Astrocyte (in vitro differentiated cells and primary cell): ENCODE data around the gene WNT16.

ENCODE experiments used
- CTCF ChIP-seq: IDR thresholded peaks from 2 replicates; pipeline ENCODE4 v1.5.1; 2011; ENCODE audit warnings: low read depth, mild to moderate bottlenecking, inconsistent platforms, low read length, moderate library complexity; ENCODE audit not compliant: insufficient read depth
- EZH2 ChIP-seq: IDR thresholded peaks from 2 replicates; pipeline ENCODE4 v1.6.1; 2012; ENCODE audit warnings: mild to moderate bottlenecking, low read length, inconsistent platforms; ENCODE audit not compliant: insufficient read depth

- TF ChIP-seq EZH2, result no peak
- no peak for TF ChIP-seq CTCF
Observed at GRCh38 chr7:121355574-121355973, 26.8 kb downstream of the WNT16 start.
